ENCODE data around the gene FAM136A. TPM values are rescaled to one million over a fixed set of nuclear protein-coding genes. Genes with fewer than 3 reads are reported as not detected.

Gene FAM136A
- total RNA-seq, 4 donors from 2014 or later = 4.9 to 79.4 (median 24.5) TPM

GRCh38 chr2:70328921-70329561, 27.2 kb upstream of the FAM136A start:
- no peaks in the 10 kb centered on the region for H3K9me3 ChIP-seq
- H3K27me3 ChIP-seq = no peaks in the 10 kb centered on the region
- DNase-seq = no peak
- H3K4me1 ChIP-seq = no peaks in the 10 kb centered on the region
- TF ChIP-seq POLR2A (IDR thresholded peaks at IDR 0.05) (no peak), CTCF (IDR thresholded peaks at IDR 0.05) (no peak)
- H3K27ac ChIP-seq = no peak overlapping the region
- intact Hi-C loops (cut with DNase I; ENCODE audit: low total_unique reads) = no loop called here
- H3K36me3 ChIP-seq = no peaks in the 10 kb centered on the region
- no peak overlapping the region for H3K4me3 ChIP-seq

GRCh38 chr2:70325875-70326274, 24.0 kb upstream of the FAM136A start:
- Histone ChIP-seq H3K27me3 (no peaks in the 10 kb centered on the region), H3K4me1 (no peaks in the 10 kb centered on the region), H3K27ac (no peak overlapping the region), H3K9me3 (no peaks in the 10 kb centered on the region), H3K36me3 (no peaks in the 10 kb centered on the region), H3K4me3 (no peak overlapping the region)
- no peak for TF ChIP-seq POLR2A (IDR thresholded peaks at IDR 0.05)
- TF ChIP-seq CTCF (IDR thresholded peaks at IDR 0.05) = no peak
- intact Hi-C loops (cut with DNase I; ENCODE audit: low total_unique reads) = no loop called here
- no peak for DNase-seq

- no peak overlapping the region for H3K4me3 ChIP-seq
- no peaks in the 10 kb centered on the region for H3K4me1 ChIP-seq
- H3K27me3 ChIP-seq = no peaks in the 10 kb centered on the region
- H3K36me3 ChIP-seq = no peaks in the 10 kb centered on the region
- intact Hi-C loops (cut with DNase I; ENCODE audit: low total_unique reads) = no loop called here
- H3K9me3 ChIP-seq = no peaks in the 10 kb centered on the region
- DNase-seq = no peak
- TF ChIP-seq CTCF (IDR thresholded peaks at IDR 0.05) (no peak), POLR2A (IDR thresholded peaks at IDR 0.05) (no peak)
- H3K27ac ChIP-seq = no peak overlapping the region
These were observed 20.7 kb upstream of the FAM136A start for GRCh38 chr2:70322518-70322917.

- Histone ChIP-seq H3K4me1 (no peaks in the 10 kb centered on the region), H3K27ac (no peak overlapping the region), H3K27me3 (no peaks in the 10 kb centered on the region), H3K36me3 (no peaks in the 10 kb centered on the region), H3K9me3 (no peaks in the 10 kb centered on the region), H3K4me3 (no peak overlapping the region)
- DNase-seq = no peak
- intact Hi-C loops (cut with DNase I; ENCODE audit: low total_unique reads) = no loop called here
- TF ChIP-seq CTCF (IDR thresholded peaks at IDR 0.05) (no peak), POLR2A (IDR thresholded peaks at IDR 0.05) (no peak)
These were observed 19.5 kb upstream of the FAM136A start for GRCh38 chr2:70321370-70321769.

GRCh38 chr2:70314640-70315039, 12.8 kb upstream of the FAM136A start:
- no peak overlapping the region for H3K4me3 ChIP-seq
- intact Hi-C loops (cut with DNase I; ENCODE audit: low total_unique reads) = no loop called here
- no peak for TF ChIP-seq POLR2A (IDR thresholded peaks at IDR 0.05)
- TF ChIP-seq CTCF (IDR thresholded peaks at IDR 0.05) = no peak
- H3K27me3 ChIP-seq = no peaks in the 10 kb centered on the region
- H3K27ac ChIP-seq = no peak overlapping the region
- no peaks in the 10 kb centered on the region for H3K9me3 ChIP-seq
- no peaks in the 10 kb centered on the region for H3K4me1 ChIP-seq
- no peaks in the 10 kb centered on the region for H3K36me3 ChIP-seq
- no peak for DNase-seq

Measured in uterus (tissue), 4 donors.